Heart right ventricle (tissue), 16 donors: ENCODE results near the gene SOSTDC1. TPM values are rescaled to one million over a fixed set of nuclear protein-coding genes. Genes with fewer than 3 reads are reported as not detected.

Experiments
- ATAC-seq, 8 donors: fragments of 200-7000 bp; cut with Tn5 transposase; one replicate each; pipeline ENCODE4 v1.9.1; 2020; ENCODE audit warnings: mild to moderate bottlenecking in 8 of 8, moderate library complexity in 8 of 8, moderate number of reproducible peaks in 1 of 8
- DNase-seq, 2 donors: peaks; one replicate each; pipeline ENCODE4 v3.0.0-alpha.2; 2020
- H3K27ac ChIP-seq, 10 donors: fragments of 200-600 bp; sonication (generic) in 2 of 10; one replicate each; pipeline versions ENCODE4 v1.5.0 to v1.8.0; 2020 to 2022; ENCODE audit warnings: mild to moderate bottlenecking in 3 of 10
- H3K27me3 ChIP-seq, 7 donors: fragments of 200-600 bp; one replicate each; pipeline ENCODE4 v1.8.0; 2021 to 2022; ENCODE audit warnings: mild to moderate bottlenecking in 2 of 7
- H3K36me3 ChIP-seq, 9 donors: fragments of 200-600 bp; sonication (generic) in 1 of 9; one replicate each; pipeline versions ENCODE4 v1.5.0 to v1.8.0; 2020 to 2022; ENCODE audit warnings: mild to moderate bottlenecking in 2 of 9
- H3K4me1 ChIP-seq, 9 donors: fragments of 200-600 bp; sonication (generic) in 1 of 9; one replicate each; pipeline versions ENCODE4 v1.5.0 to v1.8.0; 2020 to 2022; ENCODE audit warnings: mild to moderate bottlenecking in 4 of 9
- H3K4me3 ChIP-seq, 10 donors: fragments of 200-600 bp; sonication (generic) in 2 of 10; one replicate each; pipeline versions ENCODE4 v1.5.0 to v1.8.0; 2020 to 2022; ENCODE audit warnings: mild to moderate bottlenecking in 7 of 10, moderate library complexity in 2 of 10
- H3K9me3 ChIP-seq, 11 donors: fragments of 200-600 bp in 10 of 11; sonication (generic) in 2 of 11; one replicate each; pipeline versions ENCODE4 v1.5.0 to v1.8.0; 2013 to 2022; ENCODE audit warnings: mild to moderate bottlenecking in 2 of 11, control low read depth in 1 of 11, moderate library complexity in 1 of 11
- CTCF ChIP-seq, 9 donors: fragments of 200-600 bp; sonication (generic) in 2 of 9; IDR thresholded peaks; one replicate each; pipeline versions ENCODE4 v1.5.0 to v1.8.0; 2021 to 2022; ENCODE audit warnings: antibody characterized with exemption in 9 of 9, mild to moderate bottlenecking in 5 of 9, moderate library complexity in 1 of 9
- WGBS, 2 donors: extraction: QIAGEN DNeasy Blood & Tissue Kit; methylation state at CpG; one replicate each; pipeline ENCODE4 v1.1.7; 2013; ENCODE audit warnings: inconsistent platforms in 1 of 2; 5-methylcytosine and 5-hydroxymethylcytosine counted together
- intact Hi-C, 10 donors: fragments of 100-400 bp; cut with DNase I; formaldehyde crosslinking; loops; one replicate each; pipeline versions ENCODE4 v1.11.1 to v1.14.2; 2022
- long read RNA-seq, 3 donors: library from polyadenylated mRNA; unstranded; transcript quantifications; one replicate each; pipeline ENCODE4 v2.0.0, GENCODE V29; 2020 to 2021
- polyA plus RNA-seq, 2 donors: library from polyadenylated mRNA; stranded (reverse); fragments of 200-250 nt; gene quantifications; one replicate each; pipeline ENCODE4 v1.2.3, GENCODE V29; 2013
- total RNA-seq, 10 donors: library from RNA; stranded (reverse); fragmentation: NEBNext Ultra II Directional in 3 of 10; extraction: Animal tissue kit (Norgen Biotek cat#: 25700) in 3 of 10; gene quantifications; one replicate each; pipeline versions ENCODE4 v1.2.1 to v1.2.4, GENCODE V29; 2021 to 2023
- donor health status: Arrhythmogenic right ventricular cardiomyopathy.
- donor health status: ischemic (EF 13 %, LVEDD 7.1; RV severe dilation, severe dysfunction).
- donor health status: healthy with polysubstance abuse.
- donor health status: DM: no; HTN: yes; CAD: no.
- donor health status: DM: no; HTN: no; CAD: no.
- donor health status: ischemic (EF 25% LVEDD 6.9; RV normal size, moderate dysfunction).
- donor health status: ischemic (EF 25% LVEDD 5.7; RV mildly dilated, moderate dysfunction).
- donor health status: healthy.
- donor health status: DM: yes; HTN: yes; CAD: no.
- donor health status: Ischemic cardiomyopathy.
- donor health status: ischemic (EF 35%, LVEDD 5.7; RV mildly dilated, moderate dysfunction).
- donor health status: nonischemic (EF 11% LVEDD 7.7; RV severe dilation, severe dysfunction).
- donor health status: DM: yes; HTN: yes; CAD: no.
- donor health status: PGD.
- donor health status: ischemic (EF 29% LVEDD 5.4; RV normal size, mild dysfunction).
- donor health status: nonischemic (EF 23%, LVEDD 6.1; RV moderate dilation, normal function).

SOSTDC1 gene
- total RNA-seq (1 to 10 TPM in 1 of 10 donors, under 1 TPM in 4, not detected in 5; 0.15 to 2.1 (median 0.17) TPM), polyA plus RNA-seq (under 1 TPM; 0.22 to 0.37 TPM)
- long read RNA-seq, donor 1 = 0 reads
- long read RNA-seq, donor 2 = 0 reads
- long read RNA-seq, donor 3 = 0 reads

GRCh38 chr7:16465469-16466361 is at the start of gene SOSTDC1:
Gene SOSTDC1 (minus strand): TSS chr7:16465738. CDS start chr7:16465668, 70 bp downstream.
- peak within 1 kb of the TSS in 5 of 10 donors; percentile 0 to 31 (median 21) for H3K4me3 ChIP-seq
- peaks cover 0 to 28% (median 2%) of the 10 kb centered on the region in 7 donors for H3K27me3 ChIP-seq
- peak within 1 kb of the TSS in 1 of 10 donors; percentile 28 for H3K27ac ChIP-seq
- H3K36me3 ChIP-seq = no peaks in the 10 kb centered on the region
- WGBS, 2 donors = 10 to 12% methylated on average over 10 of the region's 10 CpGs
- intact Hi-C loops = no loop called here
- no peak for DNase-seq
- ATAC-seq = no peak
- peaks cover 0 to 8% (median 0%) of the 10 kb centered on the region in 9 donors for H3K4me1 ChIP-seq
- H3K9me3 ChIP-seq = no peaks in the 10 kb centered on the region
- TF ChIP-seq CTCF (IDR thresholded peaks at IDR 0.05) = no peak

DNA sequence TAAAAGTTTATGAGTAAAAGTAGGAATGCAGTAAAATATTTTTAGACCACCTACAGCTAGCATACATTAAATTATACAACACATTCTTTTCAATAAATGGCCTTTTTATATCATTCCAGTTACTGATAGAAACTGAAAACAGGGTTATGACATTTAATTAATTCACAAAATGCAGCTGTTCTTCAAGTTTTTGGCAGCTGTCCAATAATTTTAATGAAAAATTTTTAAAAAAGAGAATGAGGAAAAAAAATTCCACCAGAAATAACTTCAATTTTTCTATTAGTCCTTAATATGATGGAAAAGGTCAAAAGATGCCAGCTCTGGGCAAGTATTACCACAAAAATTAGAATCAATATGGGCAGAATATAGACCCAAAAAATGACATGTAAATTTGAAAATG is 49.2 kb upstream of the SOSTDC1 start:
- intact Hi-C loops = no loop called here
- Histone ChIP-seq H3K9me3 (peaks cover 0 to 10% (median 0%) of the 10 kb centered on the region in 11 donors), H3K4me1 (peaks cover 0 to 8% (median 0%) of the 10 kb centered on the region in 9 donors), H3K27ac (no peak overlapping the region), H3K36me3 (no peaks in the 10 kb centered on the region), H3K27me3 (no peaks in the 10 kb centered on the region), H3K4me3 (no peak overlapping the region)
- no peak for TF ChIP-seq CTCF (IDR thresholded peaks at IDR 0.05)
- ATAC-seq (no peak), DNase-seq (no peak)

DNA sequence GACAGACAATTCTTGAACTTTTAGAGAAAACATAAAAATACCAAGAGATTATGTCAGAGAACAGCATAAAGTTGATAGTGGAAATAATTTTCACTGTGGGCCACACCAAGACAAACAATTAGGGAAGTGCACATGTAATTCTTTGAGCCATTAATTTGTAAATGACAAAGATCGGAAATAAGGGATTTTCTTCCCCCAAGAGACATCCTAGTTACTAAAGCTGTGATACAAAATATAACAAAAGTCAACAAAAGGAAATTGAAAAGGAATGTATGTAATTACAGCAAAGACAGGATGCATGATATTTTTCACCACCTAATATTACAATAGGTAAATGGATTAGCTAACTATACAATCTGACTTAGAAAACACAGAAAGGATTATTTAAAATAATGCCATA is 48.7 kb upstream of the SOSTDC1 start:
- Histone ChIP-seq H3K9me3 (peaks cover 0 to 5% (median 0%) of the 10 kb centered on the region in 11 donors), H3K4me1 (peaks cover 0 to 8% (median 0%) of the 10 kb centered on the region in 9 donors), H3K4me3 (no peak overlapping the region), H3K27me3 (no peaks in the 10 kb centered on the region), H3K27ac (no peak overlapping the region), H3K36me3 (no peaks in the 10 kb centered on the region)
- TF ChIP-seq CTCF (IDR thresholded peaks at IDR 0.05) = no peak
- WGBS, 2 donors = 60 to 74% methylated on average over 1 of the region's 1 CpG
- intact Hi-C loops = no loop called here
- DNase-seq = no peak
- ATAC-seq = no peak

DNA sequence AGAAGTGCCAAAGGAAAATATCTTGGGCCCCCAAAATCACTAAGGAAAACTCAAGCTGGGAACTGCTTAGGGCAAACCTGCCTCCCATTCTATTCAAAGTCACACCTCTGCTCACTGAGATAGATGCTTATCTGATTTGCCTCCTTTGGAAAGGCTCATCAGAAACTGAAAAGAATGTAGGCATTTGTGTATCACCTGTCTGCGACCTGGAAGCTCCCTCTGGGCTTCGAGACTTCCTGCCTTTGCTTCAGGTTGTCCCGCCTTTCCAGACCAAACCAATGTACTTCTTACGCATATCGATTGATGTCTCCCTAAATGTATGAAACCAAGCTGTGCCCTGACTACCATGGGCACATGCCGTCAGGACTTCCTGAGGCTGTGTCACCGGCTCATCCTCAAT is 46.6 kb upstream of the SOSTDC1 start:
- WGBS, 2 donors = 92 to 95% methylated on average over 7 of the region's 7 CpGs
- H3K4me1 ChIP-seq = peaks cover 0 to 8% (median 0%) of the 10 kb centered on the region in 9 donors
- intact Hi-C loops = no loop called here
- no peaks in the 10 kb centered on the region for H3K27me3 ChIP-seq
- DNase-seq (no peak), ATAC-seq (no peak)
- no peaks in the 10 kb centered on the region for H3K36me3 ChIP-seq
- no peak for TF ChIP-seq CTCF (IDR thresholded peaks at IDR 0.05)
- H3K9me3 ChIP-seq = peaks cover 0 to 5% (median 0%) of the 10 kb centered on the region in 11 donors
- no peak overlapping the region for H3K27ac ChIP-seq
- H3K4me3 ChIP-seq = no peak overlapping the region
